Smooth muscle cell (in vitro differentiated cells): ENCODE data around the gene HBQ1. TPM values are rescaled to one million over a fixed set of nuclear protein-coding genes. Genes with fewer than 3 reads are reported as not detected.
A peak's percentile ranks its signal among the peaks of the same experiment; 100 is the strongest.

Experiments
- DNase-seq: peaks from one replicate; lab custom pipeline; 2025; ENCODE audit not compliant: unreplicated experiment; lab: John Stamatoyannopoulos, UW
- H2AFZ ChIP-seq: fragments of 200-600 bp; sonication (generic); 2 replicates; pipeline ENCODE4 v1.6.0; 2016; ENCODE audit warnings: antibody characterized with exemption, low read depth, mild to moderate bottlenecking
- H3F3A ChIP-seq: fragments of 200-600 bp; sonication (generic); 2 replicates; pipeline ENCODE4 v1.6.0; 2017; ENCODE audit warnings: antibody characterized with exemption, low read depth
- H3K27ac ChIP-seq: fragments of 200-600 bp; sonication (generic); 2 replicates; pipeline ENCODE4 v1.5.1; 2016; ENCODE audit warnings: low read depth, mild to moderate bottlenecking
- H3K27me3 ChIP-seq: fragments of 200-600 bp; sonication (generic); 2 replicates; pipeline ENCODE4 v1.6.1; 2016; ENCODE audit warnings: low read depth, mild to moderate bottlenecking
- H3K36me3 ChIP-seq: fragments of 200-600 bp; sonication (generic); 2 replicates; pipeline ENCODE4 v1.5.1; 2016; ENCODE audit warnings: low read depth
- H3K4me1 ChIP-seq: fragments of 200-600 bp; sonication (generic); 2 replicates; pipeline ENCODE4 v1.5.1; 2016; ENCODE audit warnings: low read depth
- H3K4me2 ChIP-seq: fragments of 200-600 bp; sonication (generic); 2 replicates; pipeline ENCODE4 v1.6.0; 2016; ENCODE audit warnings: mild to moderate bottlenecking
- H3K4me3 ChIP-seq: fragments of 200-600 bp; sonication (generic); 2 replicates; pipeline ENCODE4 v1.5.1; 2016; ENCODE audit warnings: mild to moderate bottlenecking
- H3K79me2 ChIP-seq: fragments of 200-600 bp; sonication (generic); 2 replicates; pipeline ENCODE4 v1.6.0; 2016; ENCODE audit warnings: low read depth, mild to moderate bottlenecking
- H3K9ac ChIP-seq: fragments of 200-600 bp; sonication (generic); 2 replicates; pipeline ENCODE4 v1.6.0; 2016; ENCODE audit warnings: low read depth
- H3K9me3 ChIP-seq: fragments of 200-600 bp; sonication (generic); replicated peaks from 2 replicates; pipeline ENCODE4 v1.5.1; 2016; ENCODE audit warnings: low read depth
- H4K20me1 ChIP-seq: fragments of 200-600 bp; sonication (generic); 2 replicates; pipeline ENCODE4 v1.6.0; 2016; ENCODE audit warnings: low read depth
- WGBS: methylation state at CpG from one replicate; pipeline ENCODE4 v1.1.7; 2016; ENCODE audit warnings: low lambda C conversion rate; 5-methylcytosine and 5-hydroxymethylcytosine counted together
- polyA plus RNA-seq: library from polyadenylated mRNA; unstranded; fragments of >200 nt; fragmentation: Nextera tagmentation; extraction: Ambion mirVana; gene quantifications from 2 replicates; pipeline ENCODE4 v1.2.1, GENCODE V29; 2016
- total RNA-seq: library from RNA; depleted of rRNA; stranded (reverse); fragments of >200 nt; gene quantifications from 2 replicates; pipeline ENCODE4 v1.2.3, GENCODE V29; 2014
- TF ChIP-seq, protein P1 (sequence below): fragments of 200-600 bp; sonication (generic); IDR thresholded peaks from 2 replicates; pipeline ENCODE4 v1.5.1; 2017; ENCODE audit warnings: borderline replicate concordance, mild to moderate bottlenecking, antibody characterized with exemption; ENCODE audit not compliant: insufficient read depth, poor library complexity, severe bottlenecking

Gene HBQ1
- total RNA-seq (not detected in 2 replicates), polyA plus RNA-seq (not detected in 2 replicates)

DNA sequence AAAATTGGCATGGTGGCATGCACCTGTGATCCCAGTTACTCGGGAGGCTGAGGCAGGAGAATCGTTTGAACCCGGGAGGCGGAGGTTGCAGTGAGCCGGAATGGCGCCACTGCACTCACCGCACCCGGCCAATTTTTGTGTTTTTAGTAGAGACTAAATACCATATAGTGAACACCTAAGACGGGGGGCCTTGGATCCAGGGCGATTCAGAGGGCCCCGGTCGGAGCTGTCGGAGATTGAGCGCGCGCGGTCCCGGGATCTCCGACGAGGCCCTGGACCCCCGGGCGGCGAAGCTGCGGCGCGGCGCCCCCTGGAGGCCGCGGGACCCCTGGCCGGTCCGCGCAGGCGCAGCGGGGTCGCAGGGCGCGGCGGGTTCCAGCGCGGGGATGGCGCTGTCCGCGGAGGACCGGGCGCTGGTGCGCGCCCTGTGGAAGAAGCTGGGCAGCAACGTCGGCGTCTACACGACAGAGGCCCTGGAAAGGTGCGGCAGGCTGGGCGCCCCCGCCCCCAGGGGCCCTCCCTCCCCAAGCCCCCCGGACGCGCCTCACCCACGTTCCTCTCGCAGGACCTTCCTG is at the start of gene HBQ1:
TSS of gene HBQ1 (plus strand) at position 359 of the 575 bp plus-strand sequence. CDS start at position 387, 28 bp downstream.
- 16% methylated on average over 46 of the region's 59 CpGs for WGBS

DNA sequence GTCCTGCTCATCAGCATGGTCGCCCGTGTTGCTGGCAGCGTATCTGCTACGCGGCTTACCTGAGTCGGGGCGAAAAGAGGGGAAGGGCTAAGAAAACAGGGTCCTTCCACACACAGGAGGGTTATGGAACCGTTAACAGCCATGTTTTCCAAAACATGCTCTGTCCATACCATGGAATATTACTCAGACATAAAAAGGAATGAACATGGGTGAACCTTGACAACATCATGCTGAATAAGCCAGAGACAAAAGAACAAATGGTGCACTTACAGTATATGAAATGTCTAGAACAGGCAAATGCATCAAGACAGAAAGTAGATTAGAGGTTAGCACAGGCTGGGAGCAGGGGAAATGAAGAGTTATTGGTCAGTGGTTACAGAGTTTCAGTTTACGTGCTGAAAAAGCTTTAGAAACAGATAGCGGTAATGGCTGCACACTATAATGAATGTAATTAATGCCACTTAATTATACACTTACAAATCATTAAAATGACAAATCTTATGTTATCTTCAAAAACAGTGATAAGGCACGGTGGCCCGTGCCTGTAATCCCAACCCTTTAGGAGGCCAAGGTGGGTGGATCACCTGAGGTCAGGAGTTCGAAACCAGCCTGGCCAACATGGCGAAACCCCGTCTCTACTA is 49.6 kb upstream of the HBQ1 start:
- Histone ChIP-seq H3K27ac (no peak overlapping the region), H3F3A (no peaks in the 10 kb centered on the region), H3K4me3 (no peak overlapping the region), H3K79me2 (peaks cover 8% of the 10 kb centered on the region), H2AFZ (no peak overlapping the region), H3K36me3 (no peaks in the 10 kb centered on the region), H3K9ac (no peak overlapping the region), H4K20me1 (peaks cover 72% of the 10 kb centered on the region), H3K4me2 (no peak overlapping the region), H3K27me3 (no peaks in the 10 kb centered on the region), H3K4me1 (no peaks in the 10 kb centered on the region), H3K9me3 (no peaks in the 10 kb centered on the region)
- no peak for DNase-seq
- TF ChIP-seq, protein P1, sequence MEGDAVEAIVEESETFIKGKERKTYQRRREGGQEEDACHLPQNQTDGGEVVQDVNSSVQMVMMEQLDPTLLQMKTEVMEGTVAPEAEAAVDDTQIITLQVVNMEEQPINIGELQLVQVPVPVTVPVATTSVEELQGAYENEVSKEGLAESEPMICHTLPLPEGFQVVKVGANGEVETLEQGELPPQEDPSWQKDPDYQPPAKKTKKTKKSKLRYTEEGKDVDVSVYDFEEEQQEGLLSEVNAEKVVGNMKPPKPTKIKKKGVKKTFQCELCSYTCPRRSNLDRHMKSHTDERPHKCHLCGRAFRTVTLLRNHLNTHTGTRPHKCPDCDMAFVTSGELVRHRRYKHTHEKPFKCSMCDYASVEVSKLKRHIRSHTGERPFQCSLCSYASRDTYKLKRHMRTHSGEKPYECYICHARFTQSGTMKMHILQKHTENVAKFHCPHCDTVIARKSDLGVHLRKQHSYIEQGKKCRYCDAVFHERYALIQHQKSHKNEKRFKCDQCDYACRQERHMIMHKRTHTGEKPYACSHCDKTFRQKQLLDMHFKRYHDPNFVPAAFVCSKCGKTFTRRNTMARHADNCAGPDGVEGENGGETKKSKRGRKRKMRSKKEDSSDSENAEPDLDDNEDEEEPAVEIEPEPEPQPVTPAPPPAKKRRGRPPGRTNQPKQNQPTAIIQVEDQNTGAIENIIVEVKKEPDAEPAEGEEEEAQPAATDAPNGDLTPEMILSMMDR: no peak
- 96% methylated on average over 15 of the region's 15 CpGs for WGBS

More for the DNA sequence above, at the start of gene HBQ1:
- H3K4me2 ChIP-seq: peak within 1 kb of the TSS; percentile 89
- DNase-seq: peak; percentile 8
- H3K27ac ChIP-seq: no peak within 1 kb of the TSS
- H3K4me3 ChIP-seq: peak within 1 kb of the TSS; percentile 42
- no peak within 1 kb of the TSS for H2AFZ ChIP-seq
- H3K4me1 ChIP-seq: peaks cover 9% of the 10 kb centered on the region
- no peaks in the 10 kb centered on the region for H3K9me3 ChIP-seq
- H3K36me3 ChIP-seq: no peaks in the 10 kb centered on the region
- H3K27me3 ChIP-seq: peaks cover 44% of the 10 kb centered on the region
- no peaks in the 10 kb centered on the region for H3K79me2 ChIP-seq
- no peak within 1 kb of the TSS for H3K9ac ChIP-seq
- no peaks in the 10 kb centered on the region for H3F3A ChIP-seq
- TF ChIP-seq, protein P1: peak; percentile 47
- H4K20me1 ChIP-seq: peaks cover 31% of the 10 kb centered on the region

DNA sequence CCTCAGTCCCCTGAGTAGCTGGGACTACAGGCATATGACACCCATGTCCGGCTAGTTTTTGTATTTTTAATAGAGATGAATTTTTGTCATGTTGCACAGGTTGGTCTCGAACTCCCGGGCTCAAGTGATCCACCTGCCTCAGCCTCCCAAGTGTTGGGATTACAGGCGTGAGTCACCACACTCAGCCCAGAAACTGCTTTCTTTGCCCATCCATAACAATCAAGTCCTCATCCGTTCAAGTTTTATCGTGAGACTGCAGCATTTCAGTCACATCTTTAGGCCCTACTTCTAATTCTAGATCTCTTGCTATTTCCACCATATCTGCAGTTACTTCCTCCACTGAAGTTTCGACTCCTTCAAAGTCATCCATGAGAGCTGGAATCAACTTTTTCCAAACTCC is 48.1 kb upstream of the HBQ1 start:
- Histone ChIP-seq H3K4me1 (peaks cover under 1% of the 10 kb centered on the region), H3K79me2 (peaks cover 17% of the 10 kb centered on the region), H3K9me3 (no peaks in the 10 kb centered on the region), H3K4me3 (no peak overlapping the region), H3K36me3 (no peaks in the 10 kb centered on the region), H3K27ac (no peak overlapping the region), H3K27me3 (no peaks in the 10 kb centered on the region), H4K20me1 (peaks cover 58% of the 10 kb centered on the region), H3K4me2 (no peak overlapping the region), H3F3A (no peaks in the 10 kb centered on the region), H3K9ac (no peak overlapping the region), H2AFZ (no peak overlapping the region)
- WGBS: 91% methylated on average over 7 of the region's 7 CpGs
- DNase-seq: no peak
- TF ChIP-seq, protein P1: no peak
